IMR-90 (cell line): ENCODE measurements around the gene ANO10. TPM values are rescaled to one million over a fixed set of nuclear protein-coding genes. Genes with fewer than 3 reads are reported as not detected.

Source experiments
- ATAC-seq: fragments of 200-7000 bp; cut with Tn5 transposase; 2 replicates; pipeline ENCODE4 v1.9.1; 2020; ENCODE audit warnings: low read depth, mild to moderate bottlenecking, moderate library complexity
- BruUV-seq: library from RNA; stranded (reverse); fragments of 400-500 nt; replicated peaks from 2 replicates; lab custom pipeline; 2021; lab: Mats Ljungman, UMichigan
- CTCF ChIA-PET: fragments of 300-600 bp; formaldehyde crosslinking; extraction: SDS; loops from one replicate; lab custom pipeline; 2021; ENCODE audit warnings: antibody characterized with exemption; lab: Yijun Ruan, JAX
- POLR2A ChIA-PET: fragments of 300-600 bp; sonication (Branson Sonifier 250); formaldehyde crosslinking; loops from one replicate; lab custom pipeline; 2022; ENCODE audit warnings: antibody characterized with exemption; ENCODE audit not compliant: unreplicated experiment; lab: Charles Lee
- DNase-seq: peaks from one replicate; pipeline ENCODE4 v3.0.0; 2013
- H2AFZ ChIP-seq: replicated peaks from 2 replicates; pipeline ENCODE3; 2013; ENCODE audit warnings: low read length, mild to moderate bottlenecking; ENCODE audit not compliant: poor library complexity
- H2AK5ac ChIP-seq: 2 replicates; pipeline ENCODE4 v1.6.1; 2013; ENCODE audit warnings: low read depth, low read length, inconsistent platforms
- H2AK9ac ChIP-seq: replicated peaks from 2 replicates; pipeline ENCODE3; 2013; ENCODE audit warnings: mild to moderate bottlenecking, low read depth, low read length, moderate library complexity; ENCODE audit not compliant: poor library complexity
- H2BK120ac ChIP-seq: 2 replicates; pipeline ENCODE4 v1.6.1; 2013; ENCODE audit warnings: low read depth, low read length, inconsistent platforms
- H2BK15ac ChIP-seq: 3 replicates; pipeline ENCODE4 v1.6.1; 2013; ENCODE audit warnings: low read depth, low read length, inconsistent platforms
- H2BK20ac ChIP-seq: 2 replicates; pipeline ENCODE4 v1.6.1; 2013; ENCODE audit warnings: low read depth, mild to moderate bottlenecking, inconsistent platforms, low read length, moderate library complexity
- H2BK5ac ChIP-seq: 2 replicates; pipeline ENCODE4 v1.6.1; 2013; ENCODE audit warnings: mild to moderate bottlenecking, low read depth, low read length, inconsistent platforms; ENCODE audit not compliant: poor library complexity, severe bottlenecking
- H3K14ac ChIP-seq: replicated peaks from 2 replicates; pipeline ENCODE4 v1.6.1; 2013; ENCODE audit warnings: low read depth, low read length, inconsistent platforms
- H3K18ac ChIP-seq: 2 replicates; pipeline ENCODE4 v1.6.1; 2013; ENCODE audit warnings: low read depth, low read length, control low read depth
- H3K23ac ChIP-seq: 2 replicates; pipeline ENCODE4 v1.6.1; 2013; ENCODE audit warnings: low read depth, low read length, inconsistent platforms
- H3K27ac ChIP-seq: 2 replicates; pipeline ENCODE4 v1.5.1; 2013; ENCODE audit warnings: mild to moderate bottlenecking, control low read depth, low read length; ENCODE audit not compliant: insufficient read depth
- H3K27me3 ChIP-seq: 2 replicates; pipeline ENCODE4 v1.6.1; 2013; ENCODE audit warnings: low read length; ENCODE audit not compliant: control insufficient read depth, insufficient read depth
- H3K36me3 ChIP-seq: 2 replicates; pipeline ENCODE4 v1.6.1; 2013; ENCODE audit warnings: low read length, mixed read lengths; ENCODE audit not compliant: control insufficient read depth, insufficient read depth
- H3K4ac ChIP-seq: 2 replicates; pipeline ENCODE4 v1.6.1; 2013; ENCODE audit warnings: low read depth, low read length, inconsistent platforms
- H3K4me1 ChIP-seq: 2 replicates; pipeline ENCODE4 v1.6.1; 2013; ENCODE audit warnings: low read length, mixed read lengths; ENCODE audit not compliant: control insufficient read depth, insufficient read depth
- H3K4me2 ChIP-seq: 2 replicates; pipeline ENCODE4 v1.6.1; 2013; ENCODE audit warnings: low read depth, mild to moderate bottlenecking, control low read depth, low read length, moderate library complexity
- H3K4me3 ChIP-seq: 2 replicates; pipeline ENCODE4 v1.5.1; 2013; ENCODE audit warnings: low read depth, mild to moderate bottlenecking, control low read depth, low read length, moderate library complexity; ENCODE audit not compliant: insufficient read depth
- H3K56ac ChIP-seq: 2 replicates; pipeline ENCODE4 v1.6.1; 2013; ENCODE audit warnings: low read length, inconsistent platforms; ENCODE audit not compliant: insufficient read depth; ENCODE audit errors: extremely low read depth
- H3K79me1 ChIP-seq, 2 experiments: 2 replicates each; pipeline ENCODE4 v1.6.1; 2013; ENCODE audit warnings: low read length in 2 of 2, inconsistent platforms in 1 of 2, low read depth in 1 of 2
- H3K9ac ChIP-seq: 2 replicates; pipeline ENCODE4 v1.6.1; 2013; ENCODE audit warnings: low read depth, low read length, control low read depth
- H3K9me1 ChIP-seq: 2 replicates; pipeline ENCODE4 v1.6.1; 2013; ENCODE audit warnings: low read length, inconsistent platforms; ENCODE audit not compliant: insufficient read depth
- H3K9me3 ChIP-seq: 2 replicates; pipeline ENCODE4 v1.6.1; 2013; ENCODE audit warnings: low read length; ENCODE audit not compliant: control insufficient read depth, insufficient read depth
- H4K20me1 ChIP-seq: 2 replicates; pipeline ENCODE4 v1.6.1; 2013; ENCODE audit warnings: low read length, inconsistent platforms; ENCODE audit not compliant: insufficient read depth
- H4K5ac ChIP-seq: 2 replicates; pipeline ENCODE4 v1.6.1; 2013; ENCODE audit warnings: mild to moderate bottlenecking, low read depth, low read length, control low read depth
- H4K8ac ChIP-seq, 2 experiments: 2 replicates each; pipeline ENCODE4 v1.6.1; 2013; ENCODE audit warnings: low read depth in 2 of 2, low read length in 2 of 2, control low read depth in 1 of 2, inconsistent platforms in 1 of 2
- H4K91ac ChIP-seq: 2 replicates; pipeline ENCODE4 v1.6.1; 2013; ENCODE audit warnings: low read depth, low read length, inconsistent platforms; ENCODE audit not compliant: insufficient read depth
- CEBPB ChIP-seq: IDR thresholded peaks from 2 replicates; pipeline ENCODE4 v1.6.1; 2012; ENCODE audit warnings: low read depth, low read length, improper control_type of control experiment
- CHD1 ChIP-seq: IDR thresholded peaks from 2 replicates; pipeline ENCODE4 v1.6.1; 2012; ENCODE audit warnings: low read depth, low read length, improper control_type of control experiment
- MAFK ChIP-seq: IDR thresholded peaks from 2 replicates; pipeline ENCODE4 v1.6.1; 2012; ENCODE audit warnings: low read depth, low read length, improper control_type of control experiment
- MAZ ChIP-seq: IDR thresholded peaks from 2 replicates; pipeline ENCODE4 v1.6.1; 2012; ENCODE audit warnings: low read depth, mild to moderate bottlenecking, low read length, improper control_type of control experiment, moderate library complexity, borderline replicate concordance
- MXI1 ChIP-seq: IDR thresholded peaks from 2 replicates; pipeline ENCODE4 v1.6.1; 2012; ENCODE audit warnings: low read depth, mild to moderate bottlenecking, low read length, moderate library complexity, borderline replicate concordance
- NFE2L2 ChIP-seq: fragments of 150-350 bp; IDR thresholded peaks from 2 replicates; pipeline ENCODE4 v1.6.1; 2016; ENCODE audit warnings: low read depth, mild to moderate bottlenecking, low read length
- RAD21 ChIP-seq: IDR thresholded peaks from 2 replicates; pipeline ENCODE4 v1.6.1; 2012; ENCODE audit warnings: low read length, improper control_type of control experiment
- SMC3 ChIP-seq: fragments of 150-350 bp; IDR thresholded peaks from 2 replicates; pipeline ENCODE4 v1.6.1; 2016; ENCODE audit warnings: low read depth, mild to moderate bottlenecking, antibody characterized with exemption, low read length, moderate library complexity
- dilution Hi-C: fragments of 300-500 bp; cut with HindIII; formaldehyde crosslinking; loops from one replicate; pipeline ENCODE4 v1.14.3; 2018; ENCODE audit warnings: low sequenced_read_pairs; ENCODE audit not compliant: unreplicated experiment
- in situ Hi-C: fragments of 300-500 bp; cut with MboI; formaldehyde crosslinking; loops from 3 replicates; pipeline ENCODE4 v1.14.3; 2019; ENCODE audit warnings: low sequenced_read_pairs, inconsistent platforms, mixed read lengths
- intact Hi-C: fragments of 100-400 bp; cut with micrococcal nuclease; formaldehyde crosslinking; loops from 2 replicates; pipeline ENCODE4 v1.10.0; 2022
- polyA plus RNA-seq, 3 experiments: library from polyadenylated mRNA; depleted of rRNA; stranded (reverse); fragments of >200 nt; gene quantifications; 2 replicates each; pipeline ENCODE4 v1.2.3, GENCODE V29; 2012; ENCODE audit warnings: low replicate concordance in 1 of 3
- total RNA-seq: library from RNA; depleted of rRNA; stranded (reverse); fragments of >200 nt; gene quantifications from 2 replicates; pipeline ENCODE4 v1.2.3, GENCODE V29; 2012

ANO10 gene
- total and polyA plus RNA-seq, 2 of the 4 experiments (the other 2 are of a cell fraction) = 28.5 to 41.6 TPM

- Histone ChIP-seq H2AFZ (no peak overlapping the region), H3K56ac (no peak overlapping the region), H2BK20ac (peak overlapping the region; percentile 65), H3K23ac (peak overlapping the region; percentile 58; the same call in 1 of the 2 replicates), H2AK5ac (no peak overlapping the region), H3K36me3 (no peaks in the 10 kb centered on the region), H3K9me3 (no peaks in the 10 kb centered on the region), H4K91ac (peak overlapping the region; percentile 85), H4K8ac (peak overlapping the region; percentile 54 to 73; a peak in 3 of 4 replicates), H3K4me1 (peaks cover 7% of the 10 kb centered on the region), H2BK120ac (peak overlapping the region; percentile 76), H2AK9ac (no peak overlapping the region), H4K20me1 (no peaks in the 10 kb centered on the region), H3K4ac (peak overlapping the region; percentile 80), H3K4me2 (no peak overlapping the region; the same call in 1 of the 2 replicates), H3K14ac (peak overlapping the region; percentile 82), H3K18ac (peak overlapping the region; percentile 5), H3K4me3 (no peak overlapping the region), H3K27me3 (no peaks in the 10 kb centered on the region), H2BK15ac (peak overlapping the region; percentile 38; the same call in 1 of the 3 replicates), H3K27ac (peak overlapping the region; percentile 57; the same call in 1 of the 2 replicates), H3K79me1 (peaks cover 3 to 23% of the 10 kb centered on the region in 2 experiments; a peak in 2 of 4 replicates), H3K9me1 (peaks cover 10% of the 10 kb centered on the region), H4K5ac (peak overlapping the region; percentile 76), H2BK5ac (peak overlapping the region; percentile 4), H3K9ac (no peak overlapping the region)
- no TSS peak for BruUV-seq
- ChIA-PET CTCF (no interaction called here), POLR2A (no interaction called here)
- in situ Hi-C loops = no loop called here
- ATAC-seq (peak; percentile 46), DNase-seq (no peak)
- no peak for TF ChIP-seq NFE2L2
- no peak for TF ChIP-seq CHD1
- TF ChIP-seq MAZ = no peak
- no peak for TF ChIP-seq MXI1
- TF ChIP-seq CEBPB = no peak
- TF ChIP-seq SMC3 = no peak
- no peak for TF ChIP-seq MAFK
- TF ChIP-seq RAD21 = no peak
- dilution Hi-C loops = no loop called here
- intact Hi-C loops = no loop called here
Measured at GRCh38 chr3:43497422-43497821, 124.4 kb downstream of the ANO10 start.
